Measurements from ENCODE around the gene DOC2A. TPM values are rescaled to one million over a fixed set of nuclear protein-coding genes. Genes with fewer than 3 reads are reported as not detected.
"Not testable (repeated sequence)": the region's sequence is repeated elsewhere in the genome, so short reads cannot be mapped to it uniquely, and the experiment has no call there.

Gene DOC2A
- total RNA-seq, 1 donor from 2014 or later: 1.5 TPM

DNA sequence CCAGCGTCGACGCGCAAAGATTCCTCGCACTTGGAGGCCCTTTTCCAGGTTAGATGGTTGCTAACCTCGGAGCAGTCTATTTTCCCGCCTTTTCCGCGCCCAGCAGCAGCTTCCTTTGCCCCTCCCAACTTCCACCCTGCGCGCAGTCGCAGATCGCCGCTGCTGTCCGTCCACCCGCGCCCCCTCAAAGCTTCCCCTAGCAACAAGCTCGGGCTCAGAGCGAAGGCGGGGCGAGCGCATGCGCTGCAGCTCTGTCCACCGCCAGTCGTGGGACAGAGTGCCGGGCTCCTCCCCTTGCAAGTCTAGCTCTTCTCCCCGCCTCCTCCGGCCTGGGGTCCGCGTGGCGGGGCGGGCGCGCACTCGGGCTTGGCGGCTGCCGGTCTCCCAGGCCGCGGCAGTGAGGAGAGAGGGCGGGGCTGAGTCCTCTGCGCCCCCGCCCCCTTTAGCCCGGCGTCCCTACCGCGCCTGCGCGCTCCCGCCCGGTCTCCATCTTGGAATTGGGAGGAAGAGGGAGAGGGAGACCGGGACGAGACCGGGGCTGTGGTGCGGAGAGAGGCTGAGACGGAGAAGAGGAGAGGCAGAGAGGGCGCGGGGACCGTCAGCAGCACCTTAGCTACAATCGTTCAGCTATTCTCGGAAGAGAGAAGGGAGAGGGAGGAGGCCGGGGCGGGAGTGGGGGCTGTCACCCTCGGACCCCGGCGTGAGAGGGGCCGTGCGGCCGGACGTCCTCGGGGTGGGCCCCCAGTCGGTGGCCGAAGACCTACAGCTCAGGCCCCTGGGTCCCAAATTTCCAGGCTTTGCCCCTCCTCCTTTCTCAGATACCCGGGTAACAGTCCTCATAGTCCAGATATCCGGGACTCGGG, 37.2 kb downstream of the DOC2A start, which contains the start of gene TAOK2:
Gene TAOK2 (plus strand): TSS at position 485 of the 863 bp plus-strand sequence. CDS start 3,905 bp downstream, outside the sequence.
- DNase-seq: peak; percentile 98

DNA sequence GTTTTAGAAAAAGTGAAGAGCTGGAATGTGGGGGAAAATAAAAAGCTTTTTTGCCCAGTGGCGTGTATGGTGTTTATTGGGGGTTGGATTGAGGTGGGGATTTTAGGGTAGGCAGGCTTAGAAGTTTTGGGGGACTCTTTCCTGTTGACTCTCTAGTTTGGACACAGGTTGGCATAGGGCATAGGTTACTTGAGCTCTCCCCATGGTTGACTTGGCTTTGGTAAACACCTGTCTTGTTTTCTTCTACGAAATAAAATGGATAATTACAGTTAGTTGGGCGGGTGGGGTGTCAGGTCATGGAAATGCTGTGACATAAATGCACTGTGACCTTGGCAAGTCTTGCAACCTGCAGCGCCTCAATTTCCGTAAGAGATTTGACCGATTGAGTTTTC, 37.8 kb downstream of the DOC2A start:
- no peak for DNase-seq

DNA sequence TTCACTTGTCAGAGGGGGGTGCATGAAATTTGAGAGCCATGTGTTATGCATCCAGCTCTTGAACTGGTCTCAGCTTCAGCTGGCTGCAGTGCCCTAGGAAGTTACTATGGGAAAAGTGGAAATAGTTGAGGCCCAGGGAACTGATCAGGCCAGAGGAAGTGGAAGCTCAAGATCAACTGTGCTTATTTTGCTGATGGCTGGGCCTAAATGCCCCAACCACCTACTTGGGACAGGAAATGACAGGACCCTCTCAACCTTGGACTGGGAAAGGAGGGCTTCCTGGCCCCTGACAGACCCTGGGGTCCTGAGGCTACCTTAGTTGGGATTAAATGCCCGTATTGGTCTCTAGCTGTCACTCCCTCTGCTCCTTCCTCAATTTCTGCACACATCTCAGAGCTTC, 38.3 kb downstream of the DOC2A start:
- no peak for DNase-seq

DNA sequence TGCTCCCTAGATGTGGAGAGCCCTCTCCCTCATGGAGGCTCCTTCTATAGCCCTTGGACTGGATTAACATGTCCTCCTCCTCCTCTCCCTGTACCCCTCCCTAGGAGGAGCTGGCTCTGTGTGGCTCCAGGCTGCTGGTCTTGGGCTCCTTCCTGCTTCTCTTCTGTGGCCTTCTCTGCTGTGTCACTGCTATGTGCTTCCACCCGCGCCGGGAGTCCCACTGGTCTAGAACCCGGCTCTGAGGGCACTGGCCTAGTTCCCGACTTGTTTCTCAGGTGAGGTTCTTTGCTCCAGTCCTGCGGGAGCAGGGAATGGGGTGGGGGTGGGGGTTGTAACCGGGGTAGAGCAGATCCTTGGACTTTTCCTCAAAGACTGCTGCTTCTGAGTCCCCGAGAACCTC, 39.5 kb downstream of the DOC2A start:
- DNase-seq: no peak

DNA sequence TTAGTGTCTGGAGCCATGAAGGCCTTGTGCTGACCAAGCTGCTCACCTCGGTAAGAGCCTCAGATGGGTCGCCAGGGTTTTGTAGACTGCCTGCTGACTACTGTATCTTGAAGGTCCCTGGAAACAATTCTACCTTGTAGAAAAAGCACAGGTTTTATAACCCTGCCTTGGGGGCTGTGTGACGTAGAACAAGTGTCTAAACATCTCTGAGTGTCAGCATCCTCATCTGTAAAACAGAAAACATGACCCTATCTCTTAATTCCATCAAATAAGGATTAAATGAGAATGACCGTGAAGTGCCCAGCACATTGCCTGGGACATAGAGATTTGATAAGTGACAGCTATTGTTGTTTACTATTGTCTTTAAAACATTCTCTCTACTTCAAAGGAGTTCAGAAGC, 42.6 kb downstream of the DOC2A start:
- no peak for DNase-seq

DNA sequence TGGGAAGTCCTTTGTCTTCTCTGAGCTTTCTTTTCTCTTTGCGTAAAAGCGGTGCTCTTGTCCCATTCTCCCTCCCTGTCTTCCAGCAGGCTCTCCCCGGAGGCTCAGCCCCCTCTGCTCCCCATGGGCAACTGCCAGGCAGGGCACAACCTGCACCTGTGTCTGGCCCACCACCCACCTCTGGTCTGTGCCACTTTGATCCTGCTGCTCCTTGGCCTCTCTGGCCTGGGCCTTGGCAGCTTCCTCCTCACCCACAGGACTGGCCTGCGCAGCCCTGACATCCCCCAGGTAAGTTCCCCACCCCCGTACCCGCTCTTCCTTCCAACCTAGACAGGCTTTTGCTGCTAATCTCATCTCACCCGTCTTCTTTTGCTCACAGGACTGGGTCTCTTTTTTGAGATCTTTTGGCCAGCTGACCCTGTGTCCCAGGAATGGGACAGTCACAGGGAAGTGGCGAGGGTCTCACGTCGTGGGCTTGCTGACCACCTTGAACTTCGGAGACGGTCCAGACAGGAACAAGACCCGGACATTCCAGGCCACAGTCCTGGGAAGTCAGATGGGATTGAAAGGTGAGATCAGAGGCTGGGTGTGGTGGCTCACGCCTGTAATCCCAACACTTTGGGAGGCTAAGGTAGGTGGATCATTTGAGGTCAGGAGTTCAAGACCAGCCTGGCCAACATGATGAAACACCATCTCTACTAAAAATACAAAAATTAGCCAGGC, 47.6 kb downstream of the DOC2A start:
- no peak for DNase-seq

DNA sequence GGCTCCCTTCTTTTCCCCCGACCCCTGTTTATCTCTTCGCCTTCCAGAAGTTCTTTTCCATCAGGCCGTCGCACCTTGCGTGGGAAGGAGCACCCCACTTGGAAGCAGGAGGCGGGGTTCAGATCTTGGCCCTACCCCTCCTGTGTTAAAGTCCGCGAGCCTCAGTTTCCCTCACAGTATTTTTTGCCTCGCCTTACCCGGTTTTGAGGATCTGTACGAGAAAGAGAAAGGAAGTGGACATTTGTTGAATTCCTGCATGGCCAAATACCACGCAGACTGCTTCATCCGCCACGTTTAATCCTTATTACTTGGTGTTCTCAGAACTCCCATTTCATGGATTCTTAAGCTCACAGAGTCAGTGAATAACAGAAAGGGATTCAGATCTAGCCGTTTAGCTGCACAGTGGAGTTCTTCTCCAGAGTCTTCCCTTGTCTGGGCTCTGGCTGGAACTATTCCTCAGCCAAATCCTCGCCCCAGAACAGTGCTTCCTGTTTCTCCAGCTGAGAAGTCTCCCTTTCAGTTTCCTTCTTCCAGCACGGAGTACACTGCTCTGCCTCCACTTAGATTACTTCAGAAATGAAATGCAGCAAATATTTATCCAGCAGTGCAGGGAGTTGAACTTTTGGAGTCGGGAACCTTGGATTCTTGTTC, 48.4 kb downstream of the DOC2A start:
- peak; percentile 26 for DNase-seq

DNA sequence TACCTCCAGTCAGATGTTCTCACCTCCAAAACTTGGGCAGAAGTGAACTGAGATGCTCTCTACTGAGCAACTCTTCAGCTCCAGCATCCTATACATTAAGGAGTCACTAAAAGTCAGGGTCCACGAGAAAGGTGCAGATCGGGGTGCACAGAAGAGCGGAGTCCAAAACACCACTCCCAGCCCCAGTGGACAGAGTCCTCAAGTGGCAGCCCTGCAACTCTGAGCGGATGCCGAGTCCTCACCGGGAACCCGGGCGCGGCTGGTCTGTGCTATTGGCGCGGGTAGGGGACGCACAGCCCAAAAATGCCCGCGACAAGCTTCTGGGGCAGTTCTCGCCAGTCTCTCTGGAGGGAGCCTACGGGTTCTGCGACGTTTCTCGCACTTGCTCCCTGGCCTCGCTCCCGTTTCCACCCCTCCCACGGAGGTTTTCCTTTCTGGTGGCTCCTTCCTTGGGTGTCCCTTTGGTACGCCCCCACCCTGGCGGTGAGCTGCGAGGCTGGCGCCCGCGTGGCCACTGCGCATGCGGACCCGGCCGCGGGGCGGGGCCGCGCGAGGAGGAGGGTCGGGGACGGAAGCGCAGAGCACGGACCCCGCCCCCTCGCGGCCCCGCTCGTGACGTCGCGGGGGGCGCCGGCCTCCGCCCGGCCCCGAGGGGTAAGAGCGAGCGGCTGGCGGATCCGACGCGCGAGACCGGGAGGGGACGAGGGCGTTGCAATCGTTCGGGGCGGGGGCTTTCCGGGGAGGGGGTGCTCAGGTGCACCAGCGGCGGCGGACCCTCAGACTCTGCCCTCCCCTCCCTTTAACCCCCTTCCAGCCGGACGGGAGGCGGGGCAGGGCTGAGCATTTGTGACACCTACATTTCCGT, 49.1 kb downstream of the DOC2A start, which contains the start of gene TMEM219:
Gene TMEM219 (plus strand): TSS at position 601 of the 865 bp plus-strand sequence. CDS start 1,065 bp downstream, outside the sequence.
- DNase-seq: peak; percentile 64

DNA sequence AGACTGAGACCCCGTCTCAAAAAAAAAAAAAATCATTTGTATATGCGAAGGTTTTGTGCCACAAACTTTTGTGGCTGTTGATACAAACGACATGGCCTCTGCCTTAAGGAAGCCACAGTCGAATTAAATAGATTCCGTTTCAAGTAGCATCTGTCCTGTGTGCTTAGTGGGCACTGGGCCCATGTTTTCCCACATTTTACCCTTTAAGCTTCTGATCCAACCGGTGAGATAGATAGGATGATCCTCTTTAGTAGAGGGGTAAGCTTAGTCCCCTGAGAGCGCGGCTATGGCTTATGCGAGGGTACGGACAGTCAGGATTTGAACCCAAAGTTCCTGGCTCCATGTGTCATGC, 49.7 kb downstream of the DOC2A start:
- no peak for DNase-seq

DNA sequence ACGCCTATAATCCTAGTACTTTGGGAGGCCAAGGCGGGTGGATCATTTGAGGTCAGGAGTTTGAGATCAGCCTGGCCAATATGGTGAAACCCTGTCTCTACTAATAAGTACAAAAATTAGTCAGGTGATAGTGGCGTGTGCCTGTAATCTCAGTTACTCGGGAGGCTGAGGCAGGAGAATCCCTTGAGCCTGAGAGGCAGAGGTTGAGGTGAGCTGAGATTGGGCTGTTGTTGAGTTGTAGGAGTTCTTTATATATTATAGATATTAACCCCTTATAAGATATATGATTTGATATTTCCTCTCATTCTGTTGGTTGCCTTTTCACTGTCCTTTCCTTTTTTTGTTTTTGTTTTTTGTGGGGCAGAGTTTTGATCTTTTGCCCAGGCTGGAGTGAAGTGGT, 51.0 kb downstream of the DOC2A start:
- DNase-seq: not testable (repeated sequence)

DNA sequence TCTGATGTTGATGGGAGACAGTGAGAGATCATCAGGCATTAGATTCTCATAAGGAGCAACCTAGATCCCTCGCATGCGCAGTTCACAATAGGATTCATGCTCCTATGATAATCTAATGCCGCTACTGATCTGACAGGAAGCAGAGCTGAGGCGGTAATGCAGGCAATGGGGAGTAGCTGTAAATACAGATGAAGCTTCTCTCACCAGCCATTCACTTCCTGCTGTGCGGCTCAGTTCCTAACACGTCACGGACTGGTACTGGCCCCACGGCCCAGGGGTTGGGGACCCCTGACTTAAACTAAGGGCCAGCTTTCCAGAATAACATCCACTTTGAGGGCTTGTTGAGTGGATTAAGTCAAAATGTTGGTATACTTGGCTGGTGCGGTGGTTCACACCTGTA, 51.5 kb downstream of the DOC2A start:
- no peak for DNase-seq

DNA sequence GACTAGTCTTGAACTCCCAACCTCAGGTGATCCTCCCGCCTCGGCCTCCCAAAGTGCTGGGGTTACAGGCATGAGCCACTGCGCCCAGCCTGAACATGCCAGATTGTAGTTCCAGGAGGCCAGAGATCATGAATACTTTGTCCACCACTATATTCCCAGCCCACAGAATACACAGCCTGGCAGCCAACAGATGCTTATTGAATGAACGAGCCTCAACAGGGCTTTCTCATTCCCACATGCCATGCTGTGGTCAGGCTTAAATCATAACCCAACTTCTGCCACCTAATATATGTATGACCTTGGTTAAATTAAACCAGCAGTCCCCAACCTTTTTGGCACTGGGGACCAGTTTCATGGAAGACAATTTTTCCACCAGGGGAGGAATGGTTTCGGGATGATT, 52.1 kb downstream of the DOC2A start:
- no peak for DNase-seq

Other genes starting within 250 kb of the DOC2A start
- gene ZG16, start 232.8 kb downstream of the DOC2A start, total RNA-seq: not detected
- gene KIF22, start 220.3 kb downstream of the DOC2A start, total RNA-seq: 40.7 TPM
- 93.1 TPM for gene MAZ, start 204.5 kb downstream of the DOC2A start, total RNA-seq
- 3.6 TPM for gene PRRT2, start 198.8 kb downstream of the DOC2A start, total RNA-seq
- gene PAGR1, start 194.9 kb downstream of the DOC2A start, total RNA-seq: 19.3 TPM
- 24.9 TPM for gene MVP, start 190.6 kb downstream of the DOC2A start, total RNA-seq
- gene CDIPT, start 147.8 kb downstream of the DOC2A start, total RNA-seq: 31.1 TPM
- 2.9 TPM for gene SEZ6L2, start 111.5 kb downstream of the DOC2A start, total RNA-seq
- gene ASPHD1, start 110.5 kb downstream of the DOC2A start, total RNA-seq: 0.39 TPM
- gene KCTD13, start 84.8 kb downstream of the DOC2A start, total RNA-seq: 6.9 TPM
- 30.3 TPM for gene TMEM219, start 48.9 kb downstream of the DOC2A start, total RNA-seq
- 24.5 TPM for gene TAOK2, start 37.2 kb downstream of the DOC2A start, total RNA-seq
- 11.4 TPM for gene HIRIP3, start 15.4 kb downstream of the DOC2A start, total RNA-seq
- gene INO80E, start 14.8 kb downstream of the DOC2A start, total RNA-seq: 22.3 TPM
- not detected for gene C16orf92, start 12.2 kb upstream of the DOC2A start, total RNA-seq
- gene TLCD3B, start 20.2 kb upstream of the DOC2A start, total RNA-seq: not detected
- gene ALDOA, start 54.7 kb upstream of the DOC2A start, total RNA-seq: 345 TPM
- gene PPP4C, start 65.0 kb upstream of the DOC2A start, total RNA-seq: 53.1 TPM
- 0.20 TPM for gene TBX6, start 80.9 kb upstream of the DOC2A start, total RNA-seq
- 22.4 TPM for gene YPEL3, start 85.2 kb upstream of the DOC2A start, total RNA-seq
- gene GDPD3, start 102.5 kb upstream of the DOC2A start, total RNA-seq: 4.6 TPM
- 13.3 TPM for gene MAPK3, start 112.2 kb upstream of the DOC2A start, total RNA-seq
- 16.0 TPM for gene CORO1A, start 172.6 kb upstream of the DOC2A start, total RNA-seq
- gene BOLA2B, start 182.6 kb upstream of the DOC2A start, total RNA-seq: 6.1 TPM
- 7.3 TPM for gene SLX1A, start 182.8 kb upstream of the DOC2A start, total RNA-seq
- gene SULT1A3, start 188.2 kb upstream of the DOC2A start, total RNA-seq: 3.1 TPM
- 1.6 TPM for gene NPIPB13, start 237.5 kb upstream of the DOC2A start, total RNA-seq

Data from skin of body (tissue), 2 donors.